Measurements from ENCODE around the gene UBE2D4. TPM values are rescaled to one million over a fixed set of nuclear protein-coding genes. Genes with fewer than 3 reads are reported as not detected.
A peak's percentile ranks its signal among the peaks of the same experiment; 100 is the strongest.

The UBE2D4 gene
- total RNA-seq, 1 experiment from 2014 or later: 2.4 TPM

DNA sequence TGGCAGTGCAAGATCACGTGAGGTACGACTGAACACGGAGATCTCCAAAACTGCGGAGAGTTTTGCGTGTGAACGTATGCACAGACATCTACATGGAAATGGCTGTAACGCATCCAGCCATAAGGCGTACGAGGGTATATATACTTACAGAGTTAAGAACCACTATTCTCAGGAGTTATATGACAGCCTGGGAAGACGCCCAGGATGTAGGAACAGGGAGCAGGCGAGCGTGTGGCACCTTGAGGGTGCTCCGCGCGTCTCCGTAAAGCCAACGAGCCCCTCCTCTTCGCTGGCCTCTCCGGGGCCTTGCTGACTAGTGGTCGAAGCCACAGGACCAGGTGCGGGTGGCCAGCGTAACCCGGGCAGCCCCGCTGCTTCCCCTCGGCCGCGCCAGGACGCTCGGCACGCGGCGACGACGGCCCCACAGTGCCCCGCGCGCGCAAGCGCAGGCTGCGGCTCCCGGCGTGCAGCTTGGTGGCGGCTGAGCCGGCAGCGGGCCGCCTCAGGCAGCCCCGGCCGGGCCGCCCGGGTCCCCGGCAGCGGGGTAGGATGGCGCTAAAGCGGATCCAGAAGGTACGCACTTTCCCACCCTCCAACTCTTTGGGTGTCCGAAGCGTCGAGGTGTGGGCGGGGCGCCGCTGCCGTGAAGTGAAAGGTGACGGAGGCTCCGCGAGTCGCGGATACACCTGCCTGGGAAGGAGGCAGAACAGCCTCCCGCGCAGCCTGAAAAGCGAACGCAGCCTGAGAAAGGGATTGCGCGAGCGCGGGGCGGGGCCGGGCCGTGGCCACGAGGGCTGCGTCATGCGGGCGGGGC lies at the start of gene UBE2D4 (continued):
- TF ChIP-seq IRF2 (CRISPR knock-in tag; IDR thresholded peaks at IDR 0.05; ENCODE audit: borderline replicate concordance, low read depth) (no peak), ESRRA (CRISPR knock-in tag; IDR thresholded peaks at IDR 0.05; ENCODE audit: borderline replicate concordance) (peak; percentile 87), ZNF317 (CRISPR knock-in tag; IDR thresholded peaks at IDR 0.05; ENCODE audit: borderline replicate concordance, low read depth) (0 out of 2 replicates have a peak, but pooled peaks have one; percentile 11), SOX15 (CRISPR knock-in tag; IDR thresholded peaks at IDR 0.05) (no peak), MXD4 (CRISPR knock-in tag; IDR thresholded peaks at IDR 0.05; ENCODE audit: borderline replicate concordance) (no peak), ELF4 (CRISPR knock-in tag; IDR thresholded peaks at IDR 0.05; ENCODE audit: low read depth) (no peak), FOXJ3 (CRISPR knock-in tag; IDR thresholded peaks at IDR 0.05; ENCODE audit: borderline replicate concordance) (no peak), GRHL2 (CRISPR knock-in tag; IDR thresholded peaks at IDR 0.05; ENCODE audit: insufficient replicate concordance, severe bottlenecking) (no peak), NFATC4 (CRISPR knock-in tag; IDR thresholded peaks at IDR 0.05) (no peak)
- TF ChIP-seq, protein P1, sequence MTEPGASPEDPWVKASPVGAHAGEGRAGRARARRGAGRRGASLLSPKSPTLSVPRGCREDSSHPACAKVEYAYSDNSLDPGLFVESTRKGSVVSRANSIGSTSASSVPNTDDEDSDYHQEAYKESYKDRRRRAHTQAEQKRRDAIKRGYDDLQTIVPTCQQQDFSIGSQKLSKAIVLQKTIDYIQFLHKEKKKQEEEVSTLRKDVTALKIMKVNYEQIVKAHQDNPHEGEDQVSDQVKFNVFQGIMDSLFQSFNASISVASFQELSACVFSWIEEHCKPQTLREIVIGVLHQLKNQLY (CRISPR knock-in tag; IDR thresholded peaks at IDR 0.05): no peak
- TF ChIP-seq, protein P2, sequence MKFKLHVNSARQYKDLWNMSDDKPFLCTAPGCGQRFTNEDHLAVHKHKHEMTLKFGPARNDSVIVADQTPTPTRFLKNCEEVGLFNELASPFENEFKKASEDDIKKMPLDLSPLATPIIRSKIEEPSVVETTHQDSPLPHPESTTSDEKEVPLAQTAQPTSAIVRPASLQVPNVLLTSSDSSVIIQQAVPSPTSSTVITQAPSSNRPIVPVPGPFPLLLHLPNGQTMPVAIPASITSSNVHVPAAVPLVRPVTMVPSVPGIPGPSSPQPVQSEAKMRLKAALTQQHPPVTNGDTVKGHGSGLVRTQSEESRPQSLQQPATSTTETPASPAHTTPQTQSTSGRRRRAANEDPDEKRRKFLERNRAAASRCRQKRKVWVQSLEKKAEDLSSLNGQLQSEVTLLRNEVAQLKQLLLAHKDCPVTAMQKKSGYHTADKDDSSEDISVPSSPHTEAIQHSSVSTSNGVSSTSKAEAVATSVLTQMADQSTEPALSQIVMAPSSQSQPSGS (CRISPR knock-in tag; IDR thresholded peaks at IDR 0.05; ENCODE audit: borderline replicate concordance, low read depth): no peak
- TF ChIP-seq, protein P3, sequence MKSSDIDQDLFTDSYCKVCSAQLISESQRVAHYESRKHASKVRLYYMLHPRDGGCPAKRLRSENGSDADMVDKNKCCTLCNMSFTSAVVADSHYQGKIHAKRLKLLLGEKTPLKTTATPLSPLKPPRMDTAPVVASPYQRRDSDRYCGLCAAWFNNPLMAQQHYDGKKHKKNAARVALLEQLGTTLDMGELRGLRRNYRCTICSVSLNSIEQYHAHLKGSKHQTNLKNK (CRISPR knock-in tag; IDR thresholded peaks at IDR 0.05): no peak
- TF ChIP-seq, protein P4, sequence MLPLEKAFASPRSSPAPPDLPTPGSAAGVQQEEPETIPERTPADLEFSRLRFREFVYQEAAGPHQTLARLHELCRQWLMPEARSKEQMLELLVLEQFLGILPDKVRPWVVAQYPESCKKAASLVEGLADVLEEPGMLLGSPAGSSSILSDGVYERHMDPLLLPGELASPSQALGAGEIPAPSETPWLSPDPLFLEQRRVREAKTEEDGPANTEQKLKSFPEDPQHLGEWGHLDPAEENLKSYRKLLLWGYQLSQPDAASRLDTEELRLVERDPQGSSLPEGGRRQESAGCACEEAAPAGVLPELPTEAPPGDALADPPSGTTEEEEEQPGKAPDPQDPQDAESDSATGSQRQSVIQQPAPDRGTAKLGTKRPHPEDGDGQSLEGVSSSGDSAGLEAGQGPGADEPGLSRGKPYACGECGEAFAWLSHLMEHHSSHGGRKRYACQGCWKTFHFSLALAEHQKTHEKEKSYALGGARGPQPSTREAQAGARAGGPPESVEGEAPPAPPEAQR (CRISPR knock-in tag; IDR thresholded peaks at IDR 0.05): no peak
- TF ChIP-seq, protein P5, sequence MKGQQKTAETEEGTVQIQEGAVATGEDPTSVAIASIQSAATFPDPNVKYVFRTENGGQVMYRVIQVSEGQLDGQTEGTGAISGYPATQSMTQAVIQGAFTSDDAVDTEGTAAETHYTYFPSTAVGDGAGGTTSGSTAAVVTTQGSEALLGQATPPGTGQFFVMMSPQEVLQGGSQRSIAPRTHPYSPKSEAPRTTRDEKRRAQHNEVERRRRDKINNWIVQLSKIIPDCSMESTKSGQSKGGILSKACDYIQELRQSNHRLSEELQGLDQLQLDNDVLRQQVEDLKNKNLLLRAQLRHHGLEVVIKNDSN (CRISPR knock-in tag; IDR thresholded peaks at IDR 0.05): peak; percentile 74
- TF ChIP-seq, protein P6, sequence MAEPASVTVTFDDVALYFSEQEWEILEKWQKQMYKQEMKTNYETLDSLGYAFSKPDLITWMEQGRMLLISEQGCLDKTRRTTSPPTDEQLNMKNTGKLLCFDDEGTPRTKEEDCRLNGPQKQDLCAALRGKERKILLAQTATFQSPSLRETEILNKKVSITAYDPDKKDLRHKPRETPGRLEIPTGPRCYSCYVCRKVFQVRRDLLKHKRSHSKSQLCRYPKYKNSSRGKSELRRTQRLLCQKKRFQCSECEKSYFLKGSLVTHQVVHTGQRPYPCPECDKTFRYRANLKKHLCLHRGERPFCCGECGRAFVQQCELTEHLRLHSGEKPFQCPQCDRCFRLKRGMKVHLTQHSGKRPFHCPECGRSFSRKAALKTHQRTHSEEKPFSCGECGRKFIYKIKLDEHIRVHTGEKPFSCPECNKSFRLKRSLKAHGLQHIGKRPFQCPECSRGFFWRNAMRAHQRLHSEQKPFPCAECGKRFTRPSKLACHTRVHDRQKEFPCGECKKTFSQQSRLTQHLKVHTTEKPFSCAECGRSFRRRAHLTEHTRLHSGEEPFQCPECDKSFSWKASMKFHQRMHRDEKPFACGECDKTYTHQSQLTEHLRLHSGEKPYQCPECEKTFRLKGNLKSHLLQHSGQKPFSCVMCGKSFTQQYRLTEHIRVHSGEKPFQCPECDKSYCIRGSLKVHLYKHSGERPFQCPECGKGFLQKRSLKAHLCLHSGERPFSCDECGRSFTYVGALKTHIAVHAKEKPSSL (CRISPR knock-in tag; conservative IDR thresholded peaks at IDR 0.05): no peak

DNA sequence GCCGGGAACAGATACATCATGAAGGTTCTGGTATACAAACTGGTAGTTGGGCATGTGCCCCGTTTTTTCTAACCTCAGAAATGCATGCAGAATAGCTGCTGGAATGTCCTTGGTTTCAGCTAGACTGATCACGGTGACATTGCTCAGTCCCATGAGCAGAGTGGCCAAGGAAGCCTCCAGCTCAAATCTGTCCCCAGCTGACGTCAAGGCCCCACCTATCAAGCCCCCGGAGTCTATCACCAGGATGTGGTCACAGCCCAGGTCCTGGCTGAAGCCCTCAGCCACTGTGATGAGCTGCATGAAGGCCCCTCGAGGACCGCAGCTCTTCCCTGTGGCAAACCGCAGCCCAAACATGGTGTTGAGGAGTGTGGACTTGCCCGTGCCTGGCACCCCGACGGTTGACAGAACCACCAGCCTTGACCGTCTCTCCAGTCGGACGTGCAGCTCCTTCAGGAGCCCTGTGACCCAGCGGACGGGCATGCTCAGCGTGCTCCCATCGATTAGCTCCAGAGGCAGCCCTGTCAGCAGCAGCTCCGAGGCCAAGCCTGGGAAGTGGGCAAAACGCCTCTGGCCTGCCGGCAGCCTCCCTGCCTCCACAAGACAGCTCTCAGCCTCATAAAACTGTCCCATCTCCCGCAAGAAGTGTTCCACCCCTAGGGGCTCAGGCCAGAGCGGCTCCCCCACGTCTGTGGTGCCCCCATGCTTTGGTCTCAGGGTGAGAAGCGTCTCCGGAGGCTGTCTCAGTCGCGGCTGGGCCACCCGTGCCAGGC lies 49.1 kb upstream of the UBE2D4 start:
- Mint-ChIP-seq H3K27ac (no peak overlapping the region), H3K9me3 (no peaks in the 10 kb centered on the region), H3K4me1 (peaks cover 22% of the 10 kb centered on the region), H3K4me3 (no peak overlapping the region), H3K27me3 (ENCODE audit: low read depth) (no peaks in the 10 kb centered on the region), H3K36me3 (peaks cover 35% of the 10 kb centered on the region)
- POLR2A ChIA-PET: no interaction called here
- DNase-seq (ENCODE audit: low spot score) (no peak), ATAC-seq (no peak)
- CTCF ChIA-PET: interaction anchor here (0.6 to 1.3 kb wide), 3 partner anchors 13 to 295 kb away, joined by 3 to 5 read pairs (median 4); partner anchors contain the start of gene STK17A
- TF ChIP-seq JUN (CRISPR knock-in tag; IDR thresholded peaks at IDR 0.05) (no peak), SMAD3 (CRISPR knock-in tag; IDR thresholded peaks at IDR 0.05; ENCODE audit: borderline replicate concordance) (no peak), ETV6 (CRISPR knock-in tag; IDR thresholded peaks at IDR 0.05) (no peak), EMX1 (CRISPR knock-in tag; IDR thresholded peaks at IDR 0.05) (no peak)
